H9 (cell line): ENCODE measurements around the gene CHID1. TPM values are rescaled to one million over a fixed set of nuclear protein-coding genes. Genes with fewer than 3 reads are reported as not detected.

ENCODE experiments used
- DNase-seq: peaks from one replicate; pipeline ENCODE4 v3.0.0-alpha.2; 2017
- H2AFZ ChIP-seq: one replicate; pipeline ENCODE4 v1.6.1; 2013; ENCODE audit warnings: mild to moderate bottlenecking, low read length, control low read depth, moderate library complexity
- H2AK5ac ChIP-seq: 2 replicates; pipeline ENCODE4 v1.6.1; 2013; ENCODE audit warnings: low read length, control low read depth, mixed read lengths; ENCODE audit not compliant: insufficient read length
- H2BK120ac ChIP-seq: one replicate; pipeline ENCODE4 v1.6.1; 2013; ENCODE audit warnings: low read depth, mild to moderate bottlenecking, low read length, control low read depth, inconsistent platforms; ENCODE audit not compliant: poor library complexity, severe bottlenecking
- H2BK12ac ChIP-seq: 2 replicates; pipeline ENCODE4 v1.6.1; 2013; ENCODE audit warnings: low read length, control low read depth, mixed read lengths, low read depth; ENCODE audit not compliant: insufficient read length
- H2BK15ac ChIP-seq: 2 replicates; pipeline ENCODE4 v1.6.1; 2013; ENCODE audit warnings: low read depth, low read length, control low read depth
- H2BK20ac ChIP-seq: one replicate; pipeline ENCODE4 v1.6.1; 2013; ENCODE audit warnings: low read depth, mild to moderate bottlenecking, low read length, control low read depth, inconsistent platforms; ENCODE audit not compliant: poor library complexity, severe bottlenecking
- H2BK5ac ChIP-seq: 2 replicates; pipeline ENCODE4 v1.6.1; 2013; ENCODE audit warnings: low read length, control low read depth, mixed read lengths; ENCODE audit not compliant: insufficient read length
- H3K14ac ChIP-seq: 2 replicates; pipeline ENCODE4 v1.6.1; 2013; ENCODE audit warnings: low read length, control low read depth; ENCODE audit not compliant: insufficient read depth
- H3K18ac ChIP-seq: 2 replicates; pipeline ENCODE4 v1.6.1; 2013; ENCODE audit warnings: low read depth, mild to moderate bottlenecking, mixed read lengths, low read length, control low read depth; ENCODE audit not compliant: insufficient read length
- H3K23ac ChIP-seq: 2 replicates; pipeline ENCODE4 v1.6.1; 2013; ENCODE audit warnings: low read length, control low read depth, mixed read lengths, low read depth; ENCODE audit not compliant: insufficient read length
- H3K23me2 ChIP-seq: 2 replicates; pipeline ENCODE4 v1.6.1; 2013; ENCODE audit warnings: low read depth, mild to moderate bottlenecking, mixed read lengths, low read length, control low read depth; ENCODE audit not compliant: insufficient read length, poor library complexity, severe bottlenecking
- H3K27ac ChIP-seq: 2 replicates; pipeline ENCODE4 v1.5.1; 2013; ENCODE audit warnings: low read length, control low read depth, mixed read lengths, low read depth; ENCODE audit not compliant: insufficient read length
- H3K27me3 ChIP-seq: 2 replicates; pipeline ENCODE4 v1.6.1; 2013; ENCODE audit warnings: low read length, control low read depth, inconsistent platforms; ENCODE audit not compliant: insufficient read depth
- H3K4ac ChIP-seq: 2 replicates; pipeline ENCODE4 v1.6.1; 2013; ENCODE audit warnings: low read depth, mild to moderate bottlenecking, control low read depth, inconsistent platforms, low read length, moderate library complexity
- H3K4me1 ChIP-seq: 2 replicates; pipeline ENCODE4 v1.6.1; 2013; ENCODE audit warnings: low read length, control low read depth, inconsistent platforms; ENCODE audit not compliant: insufficient read depth
- H3K4me2 ChIP-seq: 2 replicates; pipeline ENCODE4 v1.6.1; 2013; ENCODE audit warnings: low read length, control low read depth, mixed read lengths; ENCODE audit not compliant: insufficient read length, insufficient read depth
- H3K56ac ChIP-seq: 2 replicates; pipeline ENCODE4 v1.6.1; 2013; ENCODE audit warnings: low read depth, mild to moderate bottlenecking, mixed read lengths, low read length, control low read depth; ENCODE audit not compliant: insufficient read length
- H3K79me1 ChIP-seq: 2 replicates; pipeline ENCODE4 v1.6.1; 2013; ENCODE audit warnings: low read depth, mild to moderate bottlenecking, moderate library complexity, low read length, control low read depth, inconsistent platforms; ENCODE audit not compliant: insufficient read depth, poor library complexity, severe bottlenecking
- H3K79me2 ChIP-seq: 2 replicates; pipeline ENCODE4 v1.6.1; 2013; ENCODE audit warnings: low read length, control low read depth, inconsistent platforms; ENCODE audit not compliant: insufficient read depth
- H3K9ac ChIP-seq: 2 replicates; pipeline ENCODE4 v1.6.1; 2013; ENCODE audit warnings: low read length, control low read depth, mixed read lengths; ENCODE audit not compliant: insufficient read length; ENCODE audit errors: extremely low read depth
- H3K9me3 ChIP-seq: one replicate; pipeline ENCODE4 v1.6.1; 2013; ENCODE audit warnings: low read depth, low read length, inconsistent platforms; ENCODE audit not compliant: control insufficient read depth
- H3T11ph ChIP-seq: one replicate; pipeline ENCODE4 v1.6.1; 2013; ENCODE audit warnings: mild to moderate bottlenecking, low read length, control low read depth, inconsistent platforms
- H4K20me1 ChIP-seq: one replicate; pipeline ENCODE4 v1.6.1; 2013; ENCODE audit not compliant: control insufficient read depth, insufficient read length, insufficient read depth
- H4K5ac ChIP-seq: 2 replicates; pipeline ENCODE4 v1.6.1; 2013; ENCODE audit warnings: low read depth, mild to moderate bottlenecking, mixed read lengths, low read length, control low read depth; ENCODE audit not compliant: insufficient read length
- H4K8ac ChIP-seq: replicated peaks from 2 replicates; pipeline ENCODE4 v1.6.1; 2013; ENCODE audit warnings: low read length, control low read depth, mixed read lengths, low read depth; ENCODE audit not compliant: insufficient read length
- H4K91ac ChIP-seq: 2 replicates; pipeline ENCODE4 v1.6.1; 2013; ENCODE audit warnings: low read depth, mild to moderate bottlenecking, moderate library complexity, mixed read lengths, low read length, control low read depth; ENCODE audit not compliant: insufficient read length
- H3K27ac Mint-ChIP-seq, 3 experiments: 2 replicates in 2 of 3; 3 replicates in 1 of 3; pipeline ENCODE4 v1.8.0; 2020 to 2021; ENCODE audit warnings: mixed read lengths in 3 of 3, mild to moderate bottlenecking in 1 of 3, moderate library complexity in 1 of 3
- H3K27me3 Mint-ChIP-seq: 2 replicates; pipeline ENCODE4 v1.8.0; 2021; ENCODE audit warnings: low read depth, mild to moderate bottlenecking, moderate library complexity, mixed read lengths
- H3K36me3 Mint-ChIP-seq, 3 experiments: 2 replicates in 2 of 3; 3 replicates in 1 of 3; pipeline ENCODE4 v1.8.0; 2020 to 2021; ENCODE audit warnings: low read depth in 3 of 3, mixed read lengths in 3 of 3; ENCODE audit not compliant: insufficient read depth in 1 of 3
- H3K4me1 Mint-ChIP-seq, 2 experiments: 2 replicates each; pipeline ENCODE4 v1.8.0; 2020; ENCODE audit warnings: mixed read lengths in 2 of 2
- H3K4me3 Mint-ChIP-seq, 2 experiments: 2 replicates in 1 of 2; 3 replicates in 1 of 2; pipeline ENCODE4 v1.8.0; 2020 to 2021; ENCODE audit warnings: mild to moderate bottlenecking in 2 of 2, mixed read lengths in 2 of 2, moderate library complexity in 1 of 2
- H3K9me3 Mint-ChIP-seq, 2 experiments: 2 replicates in 1 of 2; 3 replicates in 1 of 2; pipeline ENCODE4 v1.8.0; 2020; ENCODE audit warnings: mild to moderate bottlenecking in 2 of 2, mixed read lengths in 2 of 2, moderate library complexity in 1 of 2
- CTCF ChIP-seq: fragments of 200-600 bp; sonication (generic); conservative IDR thresholded peaks from 3 replicates; pipeline ENCODE4 v1.8.0; 2021; ENCODE audit warnings: antibody characterized with exemption, mild to moderate bottlenecking
- WGBS: extraction: QIAGEN DNeasy Blood & Tissue Kit; methylation state at CpG from one replicate; pipeline ENCODE4 v1.1.7; 2013; ENCODE audit warnings: missing lambda C conversion rate, low lambda C conversion rate, mixed read lengths; ENCODE audit not compliant: insufficient read length; ENCODE audit errors: extremely low coverage; 5-methylcytosine and 5-hydroxymethylcytosine counted together
- total RNA-seq: library from RNA; stranded (reverse); gene quantifications from 2 replicates; pipeline ENCODE4 v1.2.1, GENCODE V29; 2021

Gene CHID1
- total RNA-seq, 1 experiment from 2014 or later = 89.4 TPM

- Histone ChIP-seq H3K9me3 (no peaks in the 10 kb centered on the region), H3K23ac (no peak overlapping the region), H3K27ac (no peak overlapping the region), H3K27me3 (no peaks in the 10 kb centered on the region), H2AK5ac (no peak overlapping the region), H3K23me2 (peaks cover 5% of the 10 kb centered on the region), H2BK15ac (no peak overlapping the region), H2BK120ac (no peak overlapping the region), H3T11ph (no peak overlapping the region), H2BK5ac (no peak overlapping the region), H3K9ac (no peak overlapping the region), H2BK20ac (no peak overlapping the region), H4K5ac (no peak overlapping the region), H2BK12ac (no peak overlapping the region), H4K8ac (no peak overlapping the region), H3K4ac (no peak overlapping the region), H4K91ac (no peak overlapping the region), H3K79me1 (peaks cover 2% of the 10 kb centered on the region), H3K56ac (no peak overlapping the region), H3K14ac (no peak overlapping the region), H3K4me2 (no peak overlapping the region), H3K4me1 (no peaks in the 10 kb centered on the region), H3K79me2 (no peaks in the 10 kb centered on the region; the same call in 1 of the 2 replicates), H4K20me1 (no peaks in the 10 kb centered on the region), H3K18ac (no peak overlapping the region), H2AFZ (no peak overlapping the region)
- Mint-ChIP-seq H3K9me3 (no peaks in the 10 kb centered on the region), H3K27me3 (no peaks in the 10 kb centered on the region), H3K36me3 (peaks cover 10 to 52% (median 46%) of the 10 kb centered on the region in 3 experiments; a peak in 6 of 7 replicates), H3K27ac (no peak overlapping the region), H3K4me3 (no peak overlapping the region), H3K4me1 (peaks cover 16 to 27% of the 10 kb centered on the region in 2 experiments)
- no peak for DNase-seq
- TF ChIP-seq CTCF = no peak
- WGBS = no CpG with 5 or more reads among the region's 8 CpGs
These were observed 72.7 kb downstream of the CHID1 start for GRCh38 chr11:837990-838307.
